Ishikawa (cell line): ENCODE results near the gene NPAS2.

Source experiments
- CEBPB ChIP-seq: IDR thresholded peaks from 2 replicates; pipeline ENCODE4 v1.6.1; 2012
- CREB1 ChIP-seq: IDR thresholded peaks from 2 replicates; pipeline ENCODE4 v1.6.1; 2012; ENCODE audit warnings: low read depth
- EGR1 ChIP-seq: IDR thresholded peaks from 2 replicates; pipeline ENCODE4 v1.6.1; 2012
- EP300 ChIP-seq: IDR thresholded peaks from 2 replicates; pipeline ENCODE4 v1.6.1; 2012; ENCODE audit warnings: borderline replicate concordance
- FOXM1 ChIP-seq: IDR thresholded peaks from 2 replicates; pipeline ENCODE4 v1.6.1; 2012; ENCODE audit warnings: low read depth, borderline replicate concordance
- MAX ChIP-seq: IDR thresholded peaks from 2 replicates; pipeline ENCODE4 v1.6.1; 2012
- NFIC ChIP-seq: IDR thresholded peaks from 2 replicates; pipeline ENCODE4 v1.6.1; 2012
- RAD21 ChIP-seq: IDR thresholded peaks from 2 replicates; pipeline ENCODE4 v1.6.1; 2012; ENCODE audit warnings: low read depth
- REST ChIP-seq: IDR thresholded peaks from 2 replicates; pipeline ENCODE4 v1.6.1; 2012; ENCODE audit warnings: low read depth, mild to moderate bottlenecking
- TAF1 ChIP-seq: IDR thresholded peaks from 2 replicates; pipeline ENCODE4 v1.6.1; 2012; ENCODE audit warnings: low read depth, mild to moderate bottlenecking
- TCF12 ChIP-seq: IDR thresholded peaks from 2 replicates; pipeline ENCODE4 v1.6.1; 2012; ENCODE audit warnings: low read depth
- TEAD4 ChIP-seq: IDR thresholded peaks from 2 replicates; pipeline ENCODE4 v1.6.1; 2012
- USF1 ChIP-seq: IDR thresholded peaks from 2 replicates; pipeline ENCODE4 v1.6.1; 2012
- YY1 ChIP-seq: IDR thresholded peaks from 2 replicates; pipeline ENCODE4 v1.6.1; 2012; ENCODE audit warnings: low read depth
- ZBTB7A ChIP-seq: IDR thresholded peaks from 2 replicates; pipeline ENCODE4 v1.6.1; 2012; ENCODE audit warnings: low read depth

Gene NPAS2

GRCh38 chr2:100935372-100935752 lies 115.4 kb downstream of the NPAS2 start:
- no peak for TF ChIP-seq CEBPB
- TF ChIP-seq TEAD4 = no peak
- no peak for TF ChIP-seq TAF1
- TF ChIP-seq YY1 = no peak
- no peak for TF ChIP-seq EP300
- no peak for TF ChIP-seq RAD21
- no peak for TF ChIP-seq CREB1
- TF ChIP-seq NFIC = no peak
- no peak for TF ChIP-seq TCF12
- TF ChIP-seq ZBTB7A = no peak
- TF ChIP-seq EGR1 = no peak
- no peak for TF ChIP-seq FOXM1
- TF ChIP-seq MAX = no peak
- no peak for TF ChIP-seq USF1
- TF ChIP-seq REST = no peak

GRCh38 chr2:100936070-100936741 lies 116.3 kb downstream of the NPAS2 start:
- no peak for TF ChIP-seq CREB1
- no peak for TF ChIP-seq EP300
- TF ChIP-seq TCF12 = no peak
- no peak for TF ChIP-seq REST
- no peak for TF ChIP-seq ZBTB7A
- no peak for TF ChIP-seq NFIC
- no peak for TF ChIP-seq USF1
- no peak for TF ChIP-seq EGR1
- TF ChIP-seq YY1 = no peak
- TF ChIP-seq TEAD4 = no peak
- TF ChIP-seq FOXM1 = no peak
- TF ChIP-seq RAD21 = no peak
- TF ChIP-seq TAF1 = no peak
- no peak for TF ChIP-seq MAX
- no peak for TF ChIP-seq CEBPB

GRCh38 chr2:100936972-100937542 lies 117.1 kb downstream of the NPAS2 start:
- TF ChIP-seq FOXM1 (no peak), CREB1 (no peak)

- TF ChIP-seq CEBPB (no peak), FOXM1 (no peak), MAX (no peak), TEAD4 (no peak), USF1 (no peak)
Observed at GRCh38 chr2:100938031-100939026, 118.4 kb downstream of the NPAS2 start.

- TF ChIP-seq ZBTB7A (no peak), TCF12 (no peak)
Observed at GRCh38 chr2:100939445-100939844, 119.5 kb downstream of the NPAS2 start.
